D721Med (cell line): ENCODE measurements around the gene CHMP6.
A peak's percentile ranks its signal among the peaks of the same experiment; 100 is the strongest.

Experiments
- DNase-seq: peaks from one replicate; pipeline ENCODE4 v3.0.0; 2011; ENCODE audit warnings: low spot score; ENCODE audit not compliant: insufficient read length
- FAIRE-seq: peaks from 2 replicates; lab custom pipeline; 2011; peaks lifted over from hg19 to GRCh38; lab: Jason Lieb, UNC
- TF ChIP-seq, protein P1 (sequence below): IDR thresholded peaks from 2 replicates; pipeline ENCODE4 v1.5.1; 2012; ENCODE audit warnings: mild to moderate bottlenecking, control low read depth; ENCODE audit not compliant: insufficient read depth; ENCODE audit errors: missing control alignments

Gene CHMP6

DNA sequence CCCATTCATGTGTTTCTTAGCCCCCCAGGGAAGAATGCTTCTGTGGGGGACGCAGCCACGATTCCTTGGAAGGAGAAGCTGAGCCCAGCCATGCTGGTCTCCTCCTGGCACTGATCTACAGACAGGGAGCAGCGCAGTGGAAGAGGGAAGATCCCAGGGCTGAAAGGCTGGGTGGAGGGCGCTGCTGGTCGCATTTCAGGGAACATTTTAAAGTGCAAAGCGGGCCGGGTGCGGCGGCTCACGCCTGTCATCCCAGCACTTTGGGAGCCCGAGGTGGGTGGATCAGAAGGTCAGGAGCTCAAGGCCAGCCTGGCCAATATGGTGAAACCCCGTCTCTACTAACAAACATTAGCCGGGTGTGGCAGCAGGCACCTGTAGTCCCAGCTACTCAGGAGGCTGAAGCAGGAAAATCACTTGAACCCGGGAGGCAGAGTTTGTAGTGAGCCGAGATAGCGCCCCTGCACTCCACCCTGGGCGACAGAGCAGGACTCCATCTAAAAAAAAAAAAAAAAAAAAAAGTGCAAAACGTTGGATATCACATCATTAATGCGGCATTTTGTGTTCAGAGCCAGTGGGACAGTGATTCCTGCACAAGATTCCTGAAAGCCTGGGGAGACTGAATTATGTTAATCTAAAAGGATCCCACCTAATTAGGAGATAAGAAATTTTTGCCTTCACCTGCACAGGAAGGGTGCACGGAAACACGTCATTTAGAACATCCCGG is 558 bp upstream of the CHMP6 start:
- DNase-seq (no peak), FAIRE-seq (no peak)
- TF ChIP-seq, protein P1, sequence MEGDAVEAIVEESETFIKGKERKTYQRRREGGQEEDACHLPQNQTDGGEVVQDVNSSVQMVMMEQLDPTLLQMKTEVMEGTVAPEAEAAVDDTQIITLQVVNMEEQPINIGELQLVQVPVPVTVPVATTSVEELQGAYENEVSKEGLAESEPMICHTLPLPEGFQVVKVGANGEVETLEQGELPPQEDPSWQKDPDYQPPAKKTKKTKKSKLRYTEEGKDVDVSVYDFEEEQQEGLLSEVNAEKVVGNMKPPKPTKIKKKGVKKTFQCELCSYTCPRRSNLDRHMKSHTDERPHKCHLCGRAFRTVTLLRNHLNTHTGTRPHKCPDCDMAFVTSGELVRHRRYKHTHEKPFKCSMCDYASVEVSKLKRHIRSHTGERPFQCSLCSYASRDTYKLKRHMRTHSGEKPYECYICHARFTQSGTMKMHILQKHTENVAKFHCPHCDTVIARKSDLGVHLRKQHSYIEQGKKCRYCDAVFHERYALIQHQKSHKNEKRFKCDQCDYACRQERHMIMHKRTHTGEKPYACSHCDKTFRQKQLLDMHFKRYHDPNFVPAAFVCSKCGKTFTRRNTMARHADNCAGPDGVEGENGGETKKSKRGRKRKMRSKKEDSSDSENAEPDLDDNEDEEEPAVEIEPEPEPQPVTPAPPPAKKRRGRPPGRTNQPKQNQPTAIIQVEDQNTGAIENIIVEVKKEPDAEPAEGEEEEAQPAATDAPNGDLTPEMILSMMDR, result no peak

DNA sequence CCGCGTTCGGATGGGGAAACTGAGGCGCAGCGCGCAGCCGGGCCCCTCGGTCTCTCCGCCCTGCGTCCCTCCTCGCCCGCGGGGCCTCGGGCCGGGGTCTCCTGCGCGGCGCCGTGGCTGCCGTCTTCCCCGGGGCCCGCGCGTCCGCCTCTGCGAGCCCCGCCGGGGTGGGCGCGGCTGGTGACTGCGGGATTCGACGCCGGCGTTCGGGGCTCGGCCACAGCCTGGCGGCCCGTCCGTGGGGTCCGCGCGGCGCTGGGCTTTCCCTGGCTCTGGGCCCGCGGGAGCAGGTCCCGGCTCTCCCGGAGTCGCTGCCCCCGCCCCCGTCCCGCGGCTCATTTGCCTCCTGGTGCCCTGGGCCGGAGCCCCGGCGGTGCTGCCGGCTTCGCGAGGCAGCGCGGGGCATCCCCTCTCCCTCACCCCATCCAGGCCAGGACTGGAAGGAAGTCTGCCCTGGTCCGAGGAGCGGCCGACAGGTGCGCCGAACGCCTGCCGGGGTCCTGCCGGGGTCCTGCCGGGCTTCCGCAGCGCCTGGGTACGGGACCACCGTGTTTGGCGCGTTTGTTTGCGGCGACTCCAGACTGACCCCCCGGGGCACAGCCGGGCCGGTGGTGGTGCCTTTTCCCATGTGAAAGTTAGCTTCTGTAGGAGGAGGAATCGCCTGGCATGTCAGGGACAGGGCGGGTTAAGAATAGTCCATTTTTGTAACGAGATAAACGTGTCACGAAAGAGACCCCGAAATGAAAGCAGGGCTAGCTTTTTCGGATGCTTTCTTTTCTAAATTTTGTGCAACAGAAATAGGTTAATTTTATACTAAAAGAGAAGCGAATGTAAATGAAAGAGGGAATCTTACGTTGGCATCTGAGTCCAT is 671 bp downstream of the CHMP6 start:
- DNase-seq (no peak), FAIRE-seq (no peak)
- TF ChIP-seq, protein P1, result no peak

DNA sequence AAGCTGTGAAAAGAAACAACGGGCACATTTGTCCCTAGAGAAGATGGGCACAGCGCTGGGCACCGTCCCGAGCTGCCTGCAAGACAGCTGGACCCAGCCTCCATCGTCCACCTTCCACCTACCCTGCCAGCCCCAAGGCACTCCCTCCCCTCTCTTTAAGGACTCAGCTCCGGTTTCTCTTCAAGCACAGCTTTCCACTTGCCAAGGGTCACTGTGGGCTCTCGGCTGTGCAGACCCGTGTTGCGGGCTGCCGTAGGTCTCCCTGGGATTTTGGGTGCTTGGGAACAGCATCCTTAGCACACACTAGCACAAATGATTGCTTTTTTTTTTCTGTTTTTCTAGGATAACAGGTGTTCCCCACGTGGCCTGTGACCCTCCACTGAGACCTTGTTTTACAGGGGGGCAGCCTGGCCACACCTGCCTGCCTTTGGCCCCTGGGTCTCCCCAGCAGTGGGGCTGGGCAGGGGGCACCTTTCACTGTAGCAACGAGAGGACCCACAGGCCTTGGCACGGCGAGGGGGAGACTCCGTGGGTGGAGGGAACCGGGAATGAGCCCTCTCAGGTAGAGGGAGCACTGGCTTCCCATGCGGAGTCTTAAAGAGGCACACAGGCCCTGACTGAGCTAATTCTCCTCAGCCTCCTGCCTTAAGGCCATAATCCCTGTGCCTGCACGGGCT is 1.4 kb downstream of the CHMP6 start:
- peak; percentile 90 for DNase-seq
- FAIRE-seq, result no peak
- TF ChIP-seq, protein P1, result no peak

DNA sequence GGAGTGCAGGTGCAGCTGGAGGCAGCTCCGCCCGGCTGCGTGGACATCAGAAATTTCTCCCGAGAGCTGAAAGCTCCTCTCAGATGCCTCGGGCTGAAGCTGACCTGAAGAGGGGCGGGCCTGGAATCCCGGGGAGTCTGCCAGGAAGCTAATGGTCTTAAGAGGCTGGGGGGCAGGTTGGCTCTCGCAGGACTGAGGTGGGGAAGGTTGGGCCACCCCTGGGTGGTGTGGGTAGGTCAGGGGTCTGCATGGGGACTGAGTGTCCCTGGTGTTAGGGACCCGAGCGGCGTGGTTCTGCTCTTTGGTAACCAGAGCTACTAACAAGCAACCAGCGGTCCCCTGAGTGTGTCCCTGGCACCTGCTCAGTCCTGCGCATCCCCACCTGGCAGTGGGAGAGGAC is 3.5 kb downstream of the CHMP6 start:
- TF ChIP-seq, protein P1, result no peak
- DNase-seq (no peak), FAIRE-seq (no peak)

DNA sequence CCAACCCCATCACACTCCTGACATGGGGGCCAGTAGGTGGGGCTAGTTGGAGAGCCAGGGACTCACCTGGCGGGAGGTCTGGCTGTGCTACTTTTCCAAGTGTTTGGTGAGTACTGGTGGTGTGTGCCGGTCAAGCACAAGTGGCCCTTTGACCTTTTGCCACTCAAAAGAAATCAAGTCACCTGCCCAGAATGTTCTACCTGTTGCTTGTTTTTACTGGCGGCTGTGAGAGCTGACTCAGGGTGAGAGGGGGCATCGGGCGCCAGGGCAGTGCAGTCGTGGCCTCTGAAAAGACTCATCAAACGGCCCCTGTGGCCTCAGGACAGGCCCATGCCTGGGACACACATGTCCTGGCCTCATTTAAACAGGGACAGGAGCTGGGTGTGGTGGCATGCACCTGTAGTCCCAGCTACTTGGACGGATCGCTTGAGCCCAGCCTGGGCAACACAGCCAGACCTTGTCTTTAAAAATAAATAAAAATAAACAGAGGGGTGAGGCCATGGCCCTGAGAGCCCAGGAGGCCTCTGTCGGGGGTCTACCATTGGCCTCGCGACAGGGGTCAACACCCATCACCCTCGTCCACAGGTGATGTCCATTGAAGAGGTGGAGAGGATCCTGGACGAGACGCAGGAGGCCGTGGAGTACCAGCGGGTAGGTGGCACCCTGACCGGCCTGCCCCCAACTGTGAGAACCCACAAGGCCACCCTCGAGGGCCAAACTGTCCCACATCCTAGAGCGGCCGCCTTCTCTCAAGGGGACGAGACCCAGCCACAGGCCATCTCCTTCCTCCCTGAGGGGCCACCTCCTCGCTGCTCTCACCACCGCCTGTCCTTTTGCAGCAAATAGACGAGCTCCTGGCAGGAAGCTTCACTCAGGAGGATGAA is 5.0 kb downstream of the CHMP6 start:
- no peak for DNase-seq
- FAIRE-seq, result no peak
- TF ChIP-seq, protein P1, result peak; percentile 4

DNA sequence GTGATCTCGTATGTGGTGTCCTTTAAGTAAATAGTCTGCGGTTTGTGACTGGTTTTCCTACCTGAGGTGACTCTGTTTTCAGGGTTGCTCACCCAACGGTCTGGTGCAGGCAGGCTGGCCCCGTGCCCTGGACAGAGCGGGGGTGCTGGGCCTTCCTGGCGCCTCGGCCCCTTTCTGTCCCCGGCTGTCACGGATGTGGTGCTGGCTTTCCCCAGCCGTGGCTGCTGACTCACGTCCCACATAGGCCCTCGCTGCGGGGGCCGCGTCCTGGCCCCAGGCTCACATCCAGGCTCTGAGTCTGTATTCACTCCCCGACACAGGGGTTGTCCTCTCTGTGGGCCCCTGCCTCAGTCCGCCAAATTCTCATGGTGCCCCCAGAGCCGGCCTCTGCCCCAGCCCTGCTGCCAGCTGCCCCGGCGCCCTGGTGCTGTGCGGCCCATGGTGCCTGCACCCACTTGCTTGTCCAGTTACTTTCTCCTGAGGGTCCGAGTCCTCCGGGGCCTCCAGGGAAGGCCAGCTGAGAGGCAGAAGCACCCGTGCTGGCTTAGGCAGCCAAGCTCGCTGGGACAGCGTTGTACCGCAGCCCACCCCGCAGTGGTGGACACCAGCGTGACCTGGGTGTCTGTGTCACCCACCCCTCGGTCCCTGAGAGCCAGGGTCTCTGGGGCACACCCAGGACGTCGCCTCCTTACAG is 5.9 kb downstream of the CHMP6 start:
- FAIRE-seq, result no peak
- DNase-seq, result no peak
- TF ChIP-seq, protein P1, result no peak
